ENCODE data around the gene MTA3. TPM values are rescaled to one million over a fixed set of nuclear protein-coding genes. Genes with fewer than 3 reads are reported as not detected.

The MTA3 gene
- total and polyA plus RNA-seq, 2 donors (not counting 3 experiments of a cell fraction or from before 2014, with no cell fraction given), result 36.3 to 53.3 TPM

DNA sequence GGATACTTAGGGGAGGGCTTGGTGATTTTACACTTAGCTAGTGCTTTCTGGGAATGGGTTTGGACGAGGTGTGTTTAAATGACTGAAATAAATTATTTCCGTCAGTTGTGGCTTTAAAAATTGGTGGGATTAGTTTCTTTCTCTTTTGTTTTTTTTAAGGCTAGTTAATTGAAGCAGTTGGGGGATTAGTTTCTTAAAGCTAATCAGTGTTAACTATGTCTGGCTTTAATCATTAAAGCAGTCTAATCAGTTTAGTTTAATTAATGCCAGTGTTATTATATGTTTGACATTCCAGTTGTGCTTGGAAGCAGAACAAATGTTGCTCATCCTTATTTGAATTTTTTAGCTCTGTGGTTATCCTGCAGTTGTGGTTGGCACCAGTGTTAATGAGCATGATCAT, 10.2 kb downstream of the MTA3 start:
- CTCF ChIA-PET, result interaction anchor here (2.2 kb wide), 1 partner anchor 85 kb away, joined by 11 read pairs; no protein-coding TSS in a partner anchor
- dilution Hi-C loops (cut with MboI; ENCODE audit: extremely low pct_ligation_motif_present, low sequenced_read_pairs), result no loop called here
- TF ChIP-seq POLR2A (IDR thresholded peaks at IDR 0.05; ENCODE audit: low read depth, low read length) (no peak), MYC (IDR thresholded peaks at IDR 0.05; ENCODE audit: low read depth, low read length) (no peak), FOS (IDR thresholded peaks at IDR 0.05; ENCODE audit: borderline replicate concordance, insufficient read depth, low read length) (no peak), JUN (IDR thresholded peaks at IDR 0.05; ENCODE audit: borderline replicate concordance, insufficient read depth, insufficient read length, low read depth) (no peak), GATA2 (IDR thresholded peaks at IDR 0.05; ENCODE audit: insufficient read depth, insufficient read length, low read depth, low read length) (no peak), EZH2 (IDR thresholded peaks at IDR 0.05; ENCODE audit: borderline replicate concordance, low read depth, low read length, severe bottlenecking) (no peak), POLR2AphosphoS5 (IDR thresholded peaks at IDR 0.05; ENCODE audit: insufficient read depth, low read depth, low read length) (no peak)
- TF ChIP-seq, protein P1, sequence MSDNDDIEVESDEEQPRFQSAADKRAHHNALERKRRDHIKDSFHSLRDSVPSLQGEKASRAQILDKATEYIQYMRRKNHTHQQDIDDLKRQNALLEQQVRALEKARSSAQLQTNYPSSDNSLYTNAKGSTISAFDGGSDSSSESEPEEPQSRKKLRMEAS (IDR thresholded peaks at IDR 0.05; ENCODE audit: insufficient read depth, insufficient read length), result no peak
- TF ChIP-seq, protein P2, sequence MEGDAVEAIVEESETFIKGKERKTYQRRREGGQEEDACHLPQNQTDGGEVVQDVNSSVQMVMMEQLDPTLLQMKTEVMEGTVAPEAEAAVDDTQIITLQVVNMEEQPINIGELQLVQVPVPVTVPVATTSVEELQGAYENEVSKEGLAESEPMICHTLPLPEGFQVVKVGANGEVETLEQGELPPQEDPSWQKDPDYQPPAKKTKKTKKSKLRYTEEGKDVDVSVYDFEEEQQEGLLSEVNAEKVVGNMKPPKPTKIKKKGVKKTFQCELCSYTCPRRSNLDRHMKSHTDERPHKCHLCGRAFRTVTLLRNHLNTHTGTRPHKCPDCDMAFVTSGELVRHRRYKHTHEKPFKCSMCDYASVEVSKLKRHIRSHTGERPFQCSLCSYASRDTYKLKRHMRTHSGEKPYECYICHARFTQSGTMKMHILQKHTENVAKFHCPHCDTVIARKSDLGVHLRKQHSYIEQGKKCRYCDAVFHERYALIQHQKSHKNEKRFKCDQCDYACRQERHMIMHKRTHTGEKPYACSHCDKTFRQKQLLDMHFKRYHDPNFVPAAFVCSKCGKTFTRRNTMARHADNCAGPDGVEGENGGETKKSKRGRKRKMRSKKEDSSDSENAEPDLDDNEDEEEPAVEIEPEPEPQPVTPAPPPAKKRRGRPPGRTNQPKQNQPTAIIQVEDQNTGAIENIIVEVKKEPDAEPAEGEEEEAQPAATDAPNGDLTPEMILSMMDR (IDR thresholded peaks at IDR 0.05; ENCODE audit: extremely low read depth in 1 of 2, insufficient read depth in 1 of 2, low read depth in 1 of 2, low read length in 2 of 2), result no peak

More for the DNA sequence above, 10.2 kb downstream of the MTA3 start:
- DNase-seq (ENCODE audit: low read depth, low spot score), result no peak
- FAIRE-seq, result no peak
- POLR2A ChIA-PET, result no interaction called here
- H3K4me2 ChIP-seq (ENCODE audit: insufficient read depth, low read length), result no peak overlapping the region
- no peaks in the 10 kb centered on the region for H3K4me1 ChIP-seq (ENCODE audit: control insufficient read depth, extremely low read depth, insufficient read depth, low read length)
- H3K9me3 ChIP-seq (replicated peaks; ENCODE audit: control insufficient read depth, insufficient read depth, low read length), result no peaks in the 10 kb centered on the region
- intact Hi-C loops (cut with micrococcal nuclease), result no loop called here
- BruUV-seq (replicated peaks), result no TSS peak
- H2AFZ ChIP-seq (ENCODE audit: low read depth, low read length), result no peak overlapping the region
- H3K9ac ChIP-seq (replicated peaks; ENCODE audit: extremely low read depth, insufficient read depth, low read length), result no peak overlapping the region
- peaks cover 18% of the 10 kb centered on the region in 2 experiments for H3K36me3 ChIP-seq (ENCODE audit: control insufficient read depth in 2 of 2, extremely low read depth in 1 of 2, insufficient read depth in 2 of 2, low read length in 2 of 2)
- no peaks in the 10 kb centered on the region for H4K20me1 ChIP-seq (replicated peaks; ENCODE audit: control insufficient read depth, extremely low read depth, insufficient read depth, low read length)
- H3K79me2 ChIP-seq (ENCODE audit: control insufficient read depth, insufficient read depth, low read length), result peaks cover 34% of the 10 kb centered on the region
- H3K9me1 ChIP-seq (replicated peaks; ENCODE audit: control insufficient read depth, extremely low read depth, insufficient read depth, low read length), result no peaks in the 10 kb centered on the region
- no peak overlapping the region for H3K4me3 ChIP-seq (replicated peaks in 1 of 3; ENCODE audit: insufficient read depth in 1 of 3, low read depth in 1 of 3, low read length in 3 of 3)
- no peaks in the 10 kb centered on the region for H3K27me3 ChIP-seq (ENCODE audit: control insufficient read depth in 2 of 2, insufficient read depth in 2 of 2, low read length in 2 of 2)
- H3K27ac ChIP-seq (ENCODE audit: insufficient read depth, low read depth, low read length), result no peak overlapping the region

Data from endothelial cell of umbilical vein (primary cell).